Ramos (cell line): ENCODE results near the gene EPM2A.
"Not testable (repeated sequence)": the region's sequence is repeated elsewhere in the genome, so short reads cannot be mapped to it uniquely, and the experiment has no call there.

Experiments
- in situ Hi-C: fragments of 300-500 bp; cut with MboI; formaldehyde crosslinking; loops from one replicate; pipeline ENCODE4 v1.14.3; 2022; ENCODE audit warnings: low sequenced_read_pairs; ENCODE audit not compliant: unreplicated experiment

The EPM2A gene

DNA sequence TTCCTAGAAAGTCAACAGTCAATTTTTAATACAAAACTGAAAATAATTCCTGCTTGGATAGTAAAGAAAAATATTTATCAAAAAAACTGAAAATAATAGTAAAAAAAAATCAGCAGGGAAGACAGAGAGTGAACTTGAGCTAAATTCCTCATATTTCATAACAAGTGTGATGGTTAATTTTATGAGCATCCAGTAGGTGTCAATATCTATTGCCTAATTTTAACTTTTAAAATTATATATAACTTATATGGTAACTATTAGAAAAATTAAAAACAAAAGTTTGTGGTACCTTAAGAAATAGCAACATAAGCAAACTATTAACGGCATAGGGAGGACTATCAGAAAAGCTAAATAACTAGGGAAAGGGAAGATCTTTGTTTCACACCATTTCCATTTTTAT is 2.1 kb downstream of the EPM2A start:
- in situ Hi-C loops = no loop called here

DNA sequence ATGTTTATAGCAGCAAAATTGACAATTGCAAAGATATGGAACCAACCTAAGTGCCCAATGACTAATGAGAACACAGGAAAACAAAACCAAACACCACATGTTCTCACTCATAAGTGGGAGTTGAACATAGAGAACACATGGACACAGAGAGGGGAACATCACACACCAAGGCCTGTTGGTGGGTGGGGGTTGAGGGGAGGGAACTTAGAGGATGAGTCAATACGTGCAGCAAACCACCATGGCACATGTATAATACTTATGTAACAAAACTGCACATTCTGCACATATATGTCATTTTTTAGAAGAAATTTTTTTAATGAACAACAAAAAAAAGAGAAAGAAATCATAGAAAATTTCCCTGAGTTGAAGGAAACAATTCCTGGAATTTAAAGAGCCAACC is 3.9 kb downstream of the EPM2A start:
- in situ Hi-C loops = no loop called here

DNA sequence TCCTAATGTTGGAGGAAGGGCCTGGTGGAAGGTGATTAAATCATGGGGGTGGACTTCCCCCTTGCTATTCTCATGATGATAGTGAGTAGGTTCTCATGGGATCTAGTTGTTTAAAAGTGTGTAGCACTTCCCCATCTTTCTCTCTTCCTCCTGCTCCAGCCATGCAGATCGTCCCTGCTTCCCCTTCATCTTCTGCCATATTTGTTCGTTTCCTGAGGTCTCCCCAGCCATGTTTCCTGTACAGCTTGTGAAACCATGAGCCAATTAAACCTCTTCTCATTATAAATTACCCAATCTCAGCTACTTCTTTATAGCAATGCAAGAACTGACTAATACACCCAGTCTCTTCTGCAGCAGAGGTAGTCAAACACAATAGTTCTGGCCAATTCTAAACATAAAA is 5.4 kb downstream of the EPM2A start:
- in situ Hi-C loops = no loop called here

DNA sequence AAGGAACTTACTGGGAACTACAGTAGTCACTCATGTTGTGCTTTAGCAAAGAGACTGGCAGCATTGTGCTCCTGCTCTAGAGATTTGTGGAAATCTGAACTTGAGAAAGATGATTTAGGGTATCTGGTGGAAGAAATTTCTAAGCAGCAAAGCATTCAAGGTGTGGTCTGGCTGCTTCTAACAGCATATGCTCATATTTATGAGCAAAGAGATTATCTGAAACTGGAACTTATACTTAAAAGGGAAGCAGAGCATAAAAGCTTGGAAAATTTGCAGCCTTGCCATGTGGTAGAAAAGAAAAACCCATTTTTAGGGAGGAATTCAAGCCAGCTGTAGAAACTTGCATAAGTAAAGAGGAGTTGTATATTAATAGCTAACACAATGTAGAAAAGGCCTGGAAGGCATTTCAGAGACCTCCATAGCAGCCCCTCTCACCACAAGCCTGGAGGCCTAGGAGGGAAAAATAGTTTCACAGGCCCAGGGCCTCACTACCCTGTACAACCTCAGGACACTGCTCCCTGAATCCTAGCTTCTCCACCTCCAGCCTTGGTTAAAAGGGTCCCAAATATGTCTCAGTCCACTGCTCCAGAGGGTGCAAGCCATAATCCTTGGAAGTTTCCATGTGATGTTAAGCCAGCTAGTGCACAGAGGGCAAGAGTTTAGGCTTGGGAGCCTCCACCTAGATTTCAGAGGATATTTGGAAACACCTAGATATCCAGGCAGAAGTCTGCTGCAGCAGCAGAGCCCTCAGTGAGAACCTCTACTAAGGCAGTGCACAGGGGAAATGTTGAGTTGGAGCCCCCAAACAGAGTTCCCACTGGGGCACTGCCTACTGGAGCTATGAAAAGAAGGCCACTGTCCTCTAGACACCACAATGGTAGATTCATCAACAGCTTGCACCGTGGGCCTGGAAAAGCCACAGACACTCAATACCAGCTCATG is 6.6 kb downstream of the EPM2A start:
- in situ Hi-C loops = no loop called here

DNA sequence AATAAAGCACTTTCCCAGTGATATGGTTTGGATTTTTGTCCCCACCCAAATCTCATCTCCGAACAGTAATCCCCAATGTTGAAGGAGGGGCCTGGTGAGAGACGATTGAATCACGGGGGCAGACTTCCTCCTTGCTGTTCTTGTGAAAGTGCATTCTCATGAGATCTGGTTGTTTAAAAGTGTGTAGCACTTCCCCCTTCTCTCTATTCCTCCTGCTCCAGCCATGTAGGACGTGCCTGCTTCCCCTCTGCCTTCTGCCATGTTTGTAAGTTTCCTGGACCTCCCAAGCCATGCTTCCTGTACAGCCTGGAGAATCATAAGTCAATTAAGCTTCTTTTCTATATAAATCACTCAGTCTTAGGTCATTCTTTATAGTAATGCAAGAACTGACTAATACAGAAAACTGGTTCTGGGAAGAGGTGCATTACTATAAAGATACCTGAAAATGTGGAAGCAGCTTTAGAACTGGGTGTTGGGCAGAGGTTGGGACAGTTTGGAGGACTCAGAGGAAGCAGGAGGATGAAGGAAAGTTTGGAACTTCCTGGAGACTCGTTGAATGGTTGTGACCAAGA is 7.4 kb downstream of the EPM2A start:
- in situ Hi-C loops = no loop called here

DNA sequence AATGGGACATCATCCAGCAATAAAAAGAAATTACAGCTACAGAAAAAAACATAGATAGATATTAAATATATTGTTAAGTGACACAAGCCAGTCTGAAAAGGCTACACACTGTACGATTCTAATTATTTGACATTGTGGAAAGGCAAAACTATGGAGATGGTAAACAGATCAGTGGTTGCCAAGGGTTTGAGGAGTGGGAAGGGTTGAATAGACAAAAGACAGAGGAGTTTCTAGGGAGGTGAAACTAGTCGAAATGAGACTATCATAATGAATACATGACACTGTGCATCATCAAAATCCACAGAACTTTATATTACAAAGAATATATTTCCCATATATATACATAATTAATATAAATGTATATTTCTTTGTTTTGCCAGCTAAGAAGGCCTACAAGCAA is 9.8 kb downstream of the EPM2A start:
- in situ Hi-C loops = no loop called here

DNA sequence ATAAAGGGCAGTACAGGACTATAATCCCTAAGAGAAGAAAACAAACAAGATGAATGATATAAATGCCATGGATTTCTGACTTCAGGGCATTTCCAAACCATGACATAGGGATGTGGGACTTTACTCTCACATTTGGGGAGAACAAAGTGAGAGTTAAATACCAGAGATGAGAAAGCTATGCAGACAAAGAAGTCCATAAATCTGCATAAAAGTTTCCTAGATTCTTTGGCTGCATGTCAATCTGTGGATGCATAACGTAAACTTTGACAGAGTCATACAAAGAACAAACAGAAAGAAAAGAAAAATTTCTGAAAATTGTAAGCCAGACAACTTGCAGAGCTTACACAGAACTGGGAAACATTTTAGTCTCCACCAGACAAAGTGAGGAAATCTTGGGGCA is 11.7 kb downstream of the EPM2A start:
- in situ Hi-C loops = no loop called here

DNA sequence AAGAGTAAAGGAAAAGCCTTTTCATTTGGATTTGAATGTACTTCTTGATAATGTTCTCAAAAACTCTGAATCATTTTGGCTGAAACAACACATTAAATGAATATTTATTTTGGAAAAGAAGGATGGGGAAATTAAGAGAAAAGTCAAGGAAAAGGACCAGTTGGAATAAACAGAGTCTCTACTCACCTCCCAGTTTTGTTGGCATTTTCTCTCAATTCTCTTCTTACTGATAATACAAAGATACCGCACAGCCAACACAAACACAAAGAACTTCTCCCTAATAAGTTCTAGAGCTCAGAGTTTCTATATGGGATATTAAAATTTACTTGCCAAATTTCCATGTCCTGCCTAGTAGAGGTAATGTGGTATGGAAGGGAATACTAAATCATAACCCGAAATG is 13.1 kb downstream of the EPM2A start:
- in situ Hi-C loops = no loop called here

DNA sequence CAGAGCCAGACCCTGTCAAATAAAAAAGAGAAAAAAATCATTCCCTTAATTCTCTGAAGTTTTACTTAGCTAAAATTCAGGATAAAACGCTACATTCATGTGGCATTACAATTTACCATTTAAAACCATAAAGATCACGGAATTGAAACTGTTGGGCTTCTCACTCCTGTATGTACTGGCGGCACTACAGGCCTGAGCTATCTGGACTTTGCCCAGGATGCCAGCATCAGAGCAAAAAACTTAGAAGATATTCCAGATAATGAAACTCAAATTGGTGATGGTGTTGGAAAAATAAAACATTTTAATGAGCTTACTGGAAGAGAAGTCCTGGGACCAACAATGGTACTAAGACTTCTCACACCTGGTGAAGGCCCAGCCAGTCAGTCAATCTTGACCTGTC is 14.2 kb downstream of the EPM2A start:
- in situ Hi-C loops = no loop called here

DNA sequence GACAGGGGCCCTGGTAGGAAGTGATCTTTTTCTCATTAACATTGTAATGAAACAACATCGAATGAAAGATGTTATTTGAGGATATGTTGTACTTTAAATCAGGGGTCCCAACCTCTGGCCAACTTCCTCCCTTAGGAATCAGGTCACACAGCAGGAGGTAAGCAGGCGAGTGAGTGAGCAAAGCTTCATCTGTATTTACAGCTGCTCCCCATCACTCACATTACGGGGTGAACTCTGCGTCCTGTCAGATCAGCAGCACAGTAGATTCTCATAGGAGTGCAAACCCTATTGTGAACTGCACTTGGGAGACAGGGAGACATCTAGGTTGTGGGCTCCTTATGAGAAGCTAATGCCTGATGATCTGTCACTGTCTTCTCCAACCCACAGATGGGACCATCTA is 19.9 kb downstream of the EPM2A start:
- in situ Hi-C loops = no loop called here

DNA sequence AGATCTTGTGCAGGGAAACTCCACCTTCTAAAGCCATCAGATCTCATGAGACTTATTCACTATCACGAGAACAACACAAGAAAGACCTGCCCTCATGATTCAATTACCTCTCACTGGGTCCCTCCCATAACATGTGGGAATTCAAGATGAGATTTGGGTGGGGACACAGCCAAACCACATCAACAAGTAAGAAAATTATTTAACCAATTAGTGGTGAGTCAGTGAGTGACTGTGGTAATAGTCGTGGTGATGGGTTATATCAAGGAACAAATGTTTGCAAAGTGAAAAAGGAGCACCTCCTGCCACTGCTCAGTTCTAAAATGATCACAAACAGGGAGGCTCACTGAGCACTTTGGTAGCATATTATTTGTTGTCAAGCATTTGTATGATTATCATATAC is 20.6 kb downstream of the EPM2A start:
- in situ Hi-C loops = no loop called here

DNA sequence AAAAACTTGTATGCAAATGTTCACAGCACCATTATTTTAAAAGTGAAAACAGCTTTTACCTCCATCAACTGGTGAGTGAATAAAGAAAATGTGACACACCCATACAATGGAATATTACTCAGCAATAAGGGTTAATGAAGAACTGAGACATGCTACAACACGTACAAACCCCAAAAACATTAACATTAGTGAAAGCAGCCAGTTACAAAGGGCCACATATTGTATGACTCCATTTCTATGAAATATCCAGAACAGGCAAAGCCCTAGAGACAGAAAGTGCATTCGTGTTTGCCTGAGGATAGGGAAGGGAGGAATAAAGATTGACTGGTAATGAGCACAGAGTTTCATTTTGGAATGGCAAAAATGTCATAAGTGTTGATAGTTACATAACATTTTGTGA is 21.5 kb downstream of the EPM2A start:
- in situ Hi-C loops = no loop called here

DNA sequence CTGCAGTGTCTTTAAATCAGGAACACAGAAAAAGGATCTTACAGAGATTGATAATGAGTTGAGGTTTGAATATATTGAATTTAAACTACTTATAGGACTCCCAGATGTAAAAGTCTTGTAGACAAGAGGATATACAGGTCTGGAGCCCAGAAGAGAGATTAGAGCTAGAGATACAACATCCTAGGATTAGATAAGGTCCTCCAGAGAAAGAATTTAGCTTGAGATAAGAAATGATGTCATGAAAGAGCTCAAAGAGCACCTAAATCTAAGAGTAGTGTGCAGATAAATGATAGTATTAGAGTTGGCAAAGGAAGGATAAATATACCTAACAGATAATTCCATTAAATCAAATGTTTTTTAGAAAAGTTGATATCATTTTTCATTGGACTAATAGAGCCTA is 23.9 kb downstream of the EPM2A start:
- in situ Hi-C loops = no loop called here

DNA sequence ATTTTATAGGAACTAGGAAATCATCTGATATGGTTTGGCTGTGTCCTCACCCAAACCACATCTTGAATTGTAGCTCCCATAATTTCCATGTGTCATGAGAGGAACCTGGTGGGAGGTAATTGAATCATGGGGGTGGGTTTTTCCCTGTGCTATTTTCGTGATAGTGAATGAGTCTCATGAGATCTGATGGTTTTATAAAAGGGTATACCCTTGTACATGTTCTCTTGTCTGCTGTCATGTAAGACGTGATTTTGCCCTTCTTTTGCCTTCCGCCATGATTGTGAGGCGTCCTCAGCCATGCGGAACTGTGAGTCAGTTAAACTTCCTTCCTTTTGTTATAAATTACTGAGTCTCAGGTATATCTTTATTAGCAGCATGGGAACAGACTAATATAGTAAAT is 27.9 kb downstream of the EPM2A start:
- in situ Hi-C loops = no loop called here

DNA sequence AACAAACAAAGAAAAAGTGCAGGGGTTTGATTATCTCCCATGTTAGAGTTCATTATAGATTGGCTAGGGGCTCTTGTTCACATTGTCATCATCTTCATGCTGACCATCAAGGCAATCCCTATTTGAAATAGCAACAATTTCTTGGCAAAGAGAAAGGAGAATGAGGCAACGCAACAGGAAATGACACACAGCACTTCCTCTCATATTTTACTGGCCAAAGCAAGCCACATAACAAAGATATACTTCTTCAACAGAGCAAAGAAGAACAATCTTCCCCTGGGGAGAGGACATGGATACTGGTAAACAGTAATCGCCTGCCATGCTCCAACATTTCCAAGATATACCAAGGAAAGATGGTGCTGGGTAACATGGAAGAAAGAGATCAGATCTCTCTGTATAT is 29.8 kb downstream of the EPM2A start:
- in situ Hi-C loops = no loop called here

DNA sequence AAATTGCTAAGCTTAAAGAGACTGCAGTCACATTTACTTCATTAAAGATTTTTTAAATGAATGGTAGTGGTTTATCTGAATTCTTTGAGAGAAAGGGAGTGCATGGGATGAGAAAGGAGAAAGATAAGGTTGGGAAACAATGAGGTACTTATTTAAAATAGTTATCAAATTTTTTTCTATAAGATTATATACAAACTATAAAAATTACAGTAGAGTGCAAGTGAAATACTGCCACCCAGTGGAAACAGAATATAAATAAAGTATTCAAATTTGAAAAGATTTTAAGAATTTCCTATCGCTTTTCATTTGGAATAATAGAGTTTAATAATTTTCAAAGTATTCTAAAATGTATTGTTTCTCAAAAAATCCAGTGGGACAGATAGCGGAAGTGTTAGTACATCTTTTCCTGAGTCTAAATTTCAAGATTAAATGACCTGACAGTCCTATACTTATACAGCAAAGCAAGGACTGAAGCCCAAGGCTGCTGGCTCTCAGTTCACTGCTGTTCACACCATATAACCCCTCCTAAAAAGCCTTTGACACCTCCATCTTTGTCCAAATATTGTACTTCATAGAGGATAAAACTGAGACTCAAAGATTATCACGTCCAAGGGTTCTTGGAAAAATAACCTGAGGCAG is 31.1 kb downstream of the EPM2A start:
- in situ Hi-C loops = no loop called here

DNA sequence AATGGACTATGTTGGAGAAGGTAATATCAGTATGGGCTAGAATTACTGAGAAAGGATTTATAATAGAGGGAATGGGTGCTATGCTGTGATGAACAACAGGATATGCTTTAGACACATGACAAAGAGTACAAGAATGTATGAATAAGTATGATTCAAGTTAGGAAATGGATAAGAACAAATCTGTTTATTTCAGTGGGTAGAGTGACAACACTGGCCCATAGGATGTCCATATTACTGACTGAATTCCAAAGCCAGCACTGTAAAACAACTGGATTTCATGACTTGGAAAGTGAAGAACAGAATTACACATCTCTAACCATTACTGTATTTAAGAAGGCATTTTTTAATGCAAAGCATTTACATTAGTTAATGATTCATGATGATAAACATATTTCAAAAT is 35.9 kb downstream of the EPM2A start:
- in situ Hi-C loops = no loop called here

DNA sequence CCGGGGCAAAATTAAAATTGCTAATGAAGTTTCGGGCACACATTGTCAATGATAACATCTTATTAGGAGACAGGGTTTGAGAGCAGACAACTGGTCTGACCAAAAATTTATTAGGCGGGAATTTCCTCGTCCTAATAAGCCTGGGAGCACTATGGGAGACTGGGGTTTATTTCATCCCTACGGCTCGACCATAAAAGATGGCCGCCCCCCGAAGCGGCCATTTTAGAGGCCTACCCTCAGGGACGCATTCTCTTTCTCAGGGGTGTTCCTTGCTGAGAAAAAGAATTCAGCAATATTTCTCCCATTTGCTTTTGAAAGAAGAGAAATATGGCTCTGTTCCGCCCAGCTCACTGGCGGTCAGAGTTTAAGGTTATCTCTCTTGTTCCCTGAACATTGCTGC is 37.9 kb downstream of the EPM2A start:
- in situ Hi-C loops = not testable (repeated sequence)

DNA sequence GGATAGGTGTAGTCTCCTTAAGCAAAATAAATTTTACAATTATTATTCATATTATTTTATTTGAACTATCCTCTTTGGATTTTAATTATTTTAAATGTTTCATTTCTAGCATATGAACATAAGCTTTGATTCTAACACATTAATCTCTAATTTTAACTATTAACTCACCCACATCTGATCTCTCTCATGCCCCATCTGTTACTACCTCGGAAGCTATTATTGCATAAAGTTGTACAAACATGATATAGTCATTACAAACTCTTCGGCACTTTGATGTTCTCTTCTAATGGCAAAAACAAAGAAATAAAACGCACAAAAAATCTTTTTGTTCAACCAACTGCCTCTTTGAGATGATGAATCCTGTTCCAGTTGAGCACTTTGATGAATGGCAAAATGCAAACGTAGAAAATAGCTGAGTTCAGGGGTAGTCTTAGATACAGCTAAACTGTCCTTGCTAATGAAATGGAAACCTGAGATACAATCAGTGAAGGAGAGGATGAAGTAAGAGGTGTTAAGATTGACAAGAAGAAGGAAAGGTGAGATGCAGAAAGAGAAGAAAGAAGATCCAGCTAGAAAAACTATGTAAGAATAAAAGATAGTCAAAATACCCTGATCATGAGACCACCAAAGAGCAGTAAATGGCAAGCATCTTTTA is 41.1 kb downstream of the EPM2A start:
- in situ Hi-C loops = no loop called here

DNA sequence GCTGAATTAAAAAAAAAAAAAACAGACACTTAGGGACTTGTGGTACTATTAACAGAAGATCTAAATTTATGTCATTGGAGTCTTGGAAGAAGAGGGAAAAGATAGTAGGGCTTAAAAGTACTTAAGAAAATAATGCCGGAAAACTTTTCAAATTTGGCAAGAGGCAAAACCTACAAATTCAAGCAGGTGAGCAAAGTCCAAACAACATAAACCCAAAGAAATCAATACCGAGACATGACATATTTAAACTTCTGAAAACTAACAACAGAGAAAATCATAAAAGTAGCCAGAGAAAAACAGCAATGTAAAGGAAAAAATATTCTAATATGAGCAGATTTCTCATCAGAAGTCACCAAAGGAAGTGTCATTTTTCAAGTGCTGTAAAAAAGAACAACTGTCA is 44.4 kb downstream of the EPM2A start:
- in situ Hi-C loops = no loop called here

DNA sequence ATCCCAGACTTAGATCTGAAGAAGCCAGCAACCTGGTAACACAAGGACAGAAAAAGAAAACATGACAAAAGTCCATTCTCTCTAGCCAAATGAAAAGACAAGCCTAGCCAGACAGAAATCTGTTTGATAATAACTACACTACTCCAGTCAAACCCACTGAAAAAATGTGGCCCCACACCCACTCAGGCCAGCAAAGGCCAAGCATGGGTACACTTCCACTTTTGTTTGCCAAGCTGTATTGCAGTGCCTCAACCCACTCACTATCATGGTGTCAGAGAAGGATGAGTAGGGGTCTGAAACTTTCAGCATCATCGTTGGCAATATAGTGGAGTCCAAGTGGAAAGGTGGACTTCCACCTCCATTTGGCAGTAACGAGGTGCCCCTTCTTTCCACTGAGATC is 45.8 kb downstream of the EPM2A start:
- in situ Hi-C loops = no loop called here
